Measurements from ENCODE around the gene FNTB. TPM values are rescaled to one million over a fixed set of nuclear protein-coding genes. Genes with fewer than 3 reads are reported as not detected.

Gene FNTB
- total RNA-seq, 1 experiment from 2014 or later: 20.7 TPM

GRCh38 chr14:64979336-64980074 is 7.2 kb upstream of the FNTB start:
- no peak overlapping the region for H4K5ac ChIP-seq (ENCODE audit: insufficient read length, low read depth, low read length)
- H3K4ac ChIP-seq (ENCODE audit: low read depth, low read length): no peak overlapping the region
- H2BK5ac ChIP-seq (ENCODE audit: insufficient read length, low read length): no peak overlapping the region
- H3K79me1 ChIP-seq (ENCODE audit: insufficient read depth, low read depth, low read length, poor library complexity, severe bottlenecking): no peaks in the 10 kb centered on the region
- no peak overlapping the region for H3K56ac ChIP-seq (ENCODE audit: insufficient read length, low read depth, low read length)
- H3K27me3 ChIP-seq (ENCODE audit: insufficient read depth, low read length): no peaks in the 10 kb centered on the region
- H3K23me2 ChIP-seq (ENCODE audit: insufficient read length, low read depth, low read length, poor library complexity, severe bottlenecking): peaks cover 3% of the 10 kb centered on the region
- no peak overlapping the region for H2AK5ac ChIP-seq (ENCODE audit: insufficient read length, low read length)
- DNase-seq: no peak
- H3T11ph ChIP-seq (ENCODE audit: low read length): no peak overlapping the region
- H2BK20ac ChIP-seq (ENCODE audit: low read depth, low read length, poor library complexity, severe bottlenecking): no peak overlapping the region
- no peak for TF ChIP-seq CTCF (conservative IDR thresholded peaks at IDR 0.05)
- Mint-ChIP-seq H3K4me3 (no peak overlapping the region), H3K4me1 (peaks cover 39 to 41% of the 10 kb centered on the region in 2 experiments), H3K36me3 (ENCODE audit: insufficient read depth in 1 of 3, low read depth in 3 of 3) (0 out of 7 replicates have a peak, but pooled peaks cover 0 to 2% (median 0%) of the 10 kb centered on the region in 3 experiments), H3K9me3 (no peaks in the 10 kb centered on the region), H3K27ac (peak overlapping the region in 2 of 3 experiments; percentile 65 to 90; a peak in 3 of 7 replicates), H3K27me3 (ENCODE audit: low read depth) (peaks cover 12% of the 10 kb centered on the region)
- WGBS (ENCODE audit: extremely low coverage, insufficient read length, low lambda C conversion rate): no CpG with 5 or more reads among the region's 5 CpGs
- H3K27ac ChIP-seq (ENCODE audit: insufficient read length, low read depth, low read length): no peak overlapping the region
- no peak overlapping the region for H3K23ac ChIP-seq (ENCODE audit: insufficient read length, low read depth, low read length)
- H2BK120ac ChIP-seq (ENCODE audit: low read depth, low read length, poor library complexity, severe bottlenecking): no peak overlapping the region
- H4K91ac ChIP-seq (ENCODE audit: insufficient read length, low read depth, low read length): no peak overlapping the region
- no peak overlapping the region for H2AFZ ChIP-seq (ENCODE audit: low read length)
- H3K18ac ChIP-seq (ENCODE audit: insufficient read length, low read depth, low read length): peak overlapping the region; percentile 82
- peaks cover 8% of the 10 kb centered on the region; the same call in 1 of the 2 replicates for H3K4me1 ChIP-seq (ENCODE audit: insufficient read depth, low read length)
- H3K14ac ChIP-seq (ENCODE audit: insufficient read depth, low read length): peak overlapping the region; percentile 65; the same call in 1 of the 2 replicates
- H2BK15ac ChIP-seq (ENCODE audit: low read depth, low read length): no peak overlapping the region
- H4K20me1 ChIP-seq (ENCODE audit: control insufficient read depth, insufficient read depth, insufficient read length): no peaks in the 10 kb centered on the region
- no peaks in the 10 kb centered on the region; the same call in 1 of the 2 replicates for H3K79me2 ChIP-seq (ENCODE audit: insufficient read depth, low read length)
- H2BK12ac ChIP-seq (ENCODE audit: insufficient read length, low read depth, low read length): no peak overlapping the region
- H3K4me2 ChIP-seq (ENCODE audit: insufficient read depth, insufficient read length, low read length): no peak overlapping the region
- no peak overlapping the region for H3K9ac ChIP-seq (ENCODE audit: extremely low read depth, insufficient read length, low read length)
- no peaks in the 10 kb centered on the region for H3K9me3 ChIP-seq (ENCODE audit: control insufficient read depth, low read depth, low read length)
- H4K8ac ChIP-seq (replicated peaks; ENCODE audit: insufficient read length, low read depth, low read length): no peak overlapping the region

All from H9 (cell line).